HG02943 (cell line): ENCODE data around the gene GTSF1L.
"Not testable (repeated sequence)": the region's sequence is repeated elsewhere in the genome, so short reads cannot be mapped to it uniquely, and the experiment has no call there.

Experiments
- ATAC-seq: cut with Tn5 transposase; IDR thresholded peaks from one replicate; pipeline ENCODE4 v1.9.1; 2021; ENCODE audit warnings: mild to moderate bottlenecking, low read depth, moderate library complexity; ENCODE audit not compliant: unreplicated experiment

The GTSF1L gene

DNA sequence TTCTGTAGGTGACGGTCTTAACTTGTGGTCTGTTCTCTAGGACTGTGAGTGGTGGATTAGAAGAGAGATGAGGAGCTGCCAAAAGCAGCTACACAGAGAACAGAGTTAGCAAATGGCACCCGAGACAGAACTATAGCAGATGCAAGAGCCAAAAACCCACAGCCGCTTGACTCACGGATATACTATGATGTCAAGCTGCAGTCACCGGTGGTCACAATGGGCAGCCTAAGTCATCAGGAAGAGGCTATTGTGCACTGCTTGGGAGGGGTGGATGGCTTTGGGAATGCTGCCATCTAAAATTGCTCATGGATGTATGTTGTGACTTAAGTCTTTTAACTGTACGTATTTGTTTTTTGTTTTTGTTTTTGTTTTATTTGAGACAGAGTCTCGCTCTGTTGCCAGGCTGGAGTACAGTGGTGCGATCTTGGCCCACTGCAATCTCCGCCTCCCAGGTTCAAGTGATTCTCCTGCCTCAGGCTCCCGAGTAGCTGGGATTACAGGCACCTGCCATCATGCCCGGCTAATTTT lies at the start of gene GTSF1L:
TSS of gene GTSF1L (minus strand) at position 192 of the 528 bp plus-strand sequence. CDS start 308 bp downstream, outside the sequence.
- no peak for ATAC-seq

DNA sequence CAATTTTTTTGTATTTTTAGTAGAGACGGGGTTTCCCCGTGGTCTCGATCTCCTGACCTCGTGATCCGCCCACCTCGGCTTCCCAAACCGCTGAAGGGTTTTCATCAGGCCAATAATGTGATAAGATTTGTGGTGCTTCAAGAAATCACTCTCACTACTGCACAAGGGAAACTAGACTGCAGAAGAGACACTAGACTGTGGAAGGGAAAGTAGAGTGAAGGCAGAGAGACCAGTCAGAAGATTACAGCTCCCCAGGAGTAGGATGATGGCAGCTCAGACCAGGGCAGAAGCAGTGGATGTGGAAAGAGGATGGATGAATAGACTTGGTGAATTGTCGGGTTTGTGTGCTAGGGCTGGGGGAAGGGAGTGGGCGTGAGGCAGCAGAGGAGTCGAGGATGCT lies 48.0 kb upstream of the GTSF1L start:
- ATAC-seq = no peak

DNA sequence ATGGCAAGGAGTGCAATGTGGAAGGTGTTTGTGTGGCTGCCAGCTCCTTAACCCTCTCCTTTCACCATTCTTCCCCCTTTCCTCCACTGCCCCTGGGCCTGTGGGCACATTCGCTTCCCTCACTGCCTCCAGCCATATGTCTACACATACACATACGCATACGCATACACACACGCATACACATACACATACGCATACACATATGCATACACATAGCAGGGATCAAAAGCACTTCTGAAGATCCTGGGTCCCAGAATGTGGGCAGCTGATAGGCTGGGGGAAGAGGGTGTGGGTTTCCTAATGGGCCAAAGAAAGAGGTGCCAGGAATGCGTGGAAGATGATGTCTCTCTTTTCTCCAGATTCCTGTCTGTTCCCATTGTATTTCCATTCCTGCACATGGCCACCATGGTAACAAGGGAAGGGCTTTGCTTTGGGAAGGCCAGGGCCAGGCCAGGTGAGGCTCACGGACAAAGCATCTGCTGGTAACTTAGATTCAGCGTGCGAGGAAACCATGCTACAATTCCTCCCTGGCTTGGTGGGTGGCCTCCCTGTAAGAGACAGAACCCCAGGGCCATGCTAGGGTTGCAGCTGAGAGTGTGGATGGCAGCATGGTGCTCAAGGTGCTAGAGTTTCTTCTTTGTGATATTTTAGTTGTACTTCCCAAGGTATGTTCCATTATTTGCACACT lies 44.8 kb upstream of the GTSF1L start:
- no peak for ATAC-seq

DNA sequence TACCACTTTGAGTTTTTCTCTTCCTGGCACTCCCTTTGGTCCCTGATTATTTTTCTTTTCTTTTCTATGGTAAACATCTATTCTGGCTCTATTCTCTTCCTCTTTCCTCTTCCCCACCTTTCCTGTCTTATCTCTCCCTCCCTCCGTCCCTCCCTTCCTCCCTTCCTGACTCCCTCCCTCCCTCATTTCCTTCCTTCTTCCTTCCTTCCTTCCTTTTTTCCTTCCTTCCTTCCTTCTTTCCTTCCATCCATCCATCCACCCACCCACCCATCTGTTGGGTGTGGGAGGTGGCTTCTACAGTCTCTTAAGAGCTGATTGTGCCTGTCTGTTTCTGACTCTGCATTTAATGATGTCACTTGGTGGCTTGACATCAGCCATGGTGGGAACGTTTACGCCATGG lies 43.5 kb upstream of the GTSF1L start:
- no peak for ATAC-seq

DNA sequence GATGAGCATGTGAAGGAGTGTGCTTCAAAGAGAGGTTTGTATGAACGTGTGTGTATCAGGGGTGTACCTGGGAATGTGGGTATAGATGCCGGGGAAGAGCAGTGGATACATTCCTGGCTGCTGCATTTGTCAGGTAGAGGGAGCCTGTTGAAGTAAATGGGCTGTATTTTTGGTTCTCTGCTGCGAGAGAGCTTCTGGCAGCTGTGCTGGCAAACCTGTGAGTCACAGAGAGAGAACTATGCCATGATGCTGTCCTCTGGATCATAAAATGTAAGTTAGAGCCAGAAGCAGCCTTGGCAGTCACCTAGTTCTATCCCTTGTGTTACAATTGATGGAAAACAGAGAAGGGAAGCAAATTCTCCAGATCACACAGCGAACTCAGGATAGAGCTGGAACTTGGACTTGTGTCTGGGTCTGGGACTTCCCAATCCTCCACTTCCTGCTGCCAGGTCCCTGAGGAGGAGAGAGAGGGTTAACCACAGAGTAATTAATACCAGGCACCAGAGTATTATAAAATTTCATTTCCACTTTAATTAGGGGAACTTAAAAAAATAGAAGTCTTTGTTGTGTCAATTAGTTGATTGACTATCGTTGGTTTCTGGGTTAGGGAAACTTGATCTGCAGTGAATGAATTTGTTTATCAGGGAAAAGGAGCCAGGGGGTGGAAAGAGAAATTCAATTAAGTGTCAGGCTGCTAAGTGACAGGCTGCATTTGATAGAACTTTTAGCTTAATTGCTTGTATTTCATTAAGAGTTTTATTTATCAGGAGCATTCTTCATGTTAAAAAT lies 41.1 kb upstream of the GTSF1L start:
- no peak for ATAC-seq

DNA sequence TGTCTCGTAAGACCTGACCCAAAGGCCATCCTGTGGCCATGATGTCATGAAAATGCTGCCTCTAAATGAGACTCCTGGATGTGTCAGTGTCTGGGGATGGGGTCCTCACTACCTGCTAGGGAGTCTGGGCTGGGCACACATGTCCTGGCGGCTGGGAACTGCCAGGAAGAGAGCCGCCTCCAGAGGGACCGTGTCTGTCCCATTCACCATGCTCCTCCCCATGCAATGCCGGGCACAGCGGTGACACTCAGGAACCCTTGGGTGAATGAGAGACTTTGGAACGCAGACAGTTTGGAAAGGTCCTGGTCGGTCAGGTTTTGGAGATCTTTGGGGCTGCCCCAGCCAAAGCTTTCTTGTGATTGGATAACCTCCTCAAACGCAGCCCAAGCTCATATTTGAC lies 40.1 kb upstream of the GTSF1L start:
- ATAC-seq = no peak

DNA sequence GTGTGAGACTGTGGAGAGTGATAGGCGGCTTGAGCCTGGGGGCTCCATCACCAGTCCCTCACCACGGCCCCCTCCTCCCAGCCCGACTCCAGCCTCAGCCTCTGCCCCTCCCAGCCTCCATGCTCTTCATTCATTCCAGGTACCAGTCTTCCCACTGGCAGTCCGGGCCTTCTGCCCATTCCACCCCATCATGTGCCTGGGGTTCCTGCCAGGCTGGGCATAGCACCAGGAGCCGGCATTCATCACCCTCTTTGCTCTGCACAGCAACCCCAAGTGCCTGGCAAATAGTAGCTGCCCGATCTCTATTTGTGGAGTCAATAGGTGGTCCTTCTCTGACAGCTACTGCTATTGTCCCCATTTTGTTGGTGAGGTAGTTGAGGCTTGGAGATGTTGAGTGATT lies 39.6 kb upstream of the GTSF1L start:
- no peak for ATAC-seq

DNA sequence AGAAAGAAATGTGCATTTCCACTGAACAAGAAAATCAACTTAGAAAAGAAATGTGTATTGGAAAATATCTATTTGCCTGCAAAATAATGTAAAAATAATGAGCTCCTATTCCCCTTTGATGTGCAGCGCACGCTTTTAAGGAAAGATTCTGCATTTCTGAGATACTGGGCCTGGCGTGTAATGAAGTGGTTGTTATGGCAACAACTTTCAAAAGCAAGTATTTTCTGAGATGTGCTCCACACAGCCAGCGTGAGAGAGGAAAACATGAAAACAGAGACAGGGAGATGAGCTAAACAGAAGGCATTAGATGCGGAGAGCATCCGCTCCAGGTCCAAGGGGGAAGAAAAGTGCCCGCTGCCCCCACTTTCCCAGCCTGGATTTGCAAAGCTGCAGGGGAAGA lies 39.1 kb upstream of the GTSF1L start:
- no peak for ATAC-seq

DNA sequence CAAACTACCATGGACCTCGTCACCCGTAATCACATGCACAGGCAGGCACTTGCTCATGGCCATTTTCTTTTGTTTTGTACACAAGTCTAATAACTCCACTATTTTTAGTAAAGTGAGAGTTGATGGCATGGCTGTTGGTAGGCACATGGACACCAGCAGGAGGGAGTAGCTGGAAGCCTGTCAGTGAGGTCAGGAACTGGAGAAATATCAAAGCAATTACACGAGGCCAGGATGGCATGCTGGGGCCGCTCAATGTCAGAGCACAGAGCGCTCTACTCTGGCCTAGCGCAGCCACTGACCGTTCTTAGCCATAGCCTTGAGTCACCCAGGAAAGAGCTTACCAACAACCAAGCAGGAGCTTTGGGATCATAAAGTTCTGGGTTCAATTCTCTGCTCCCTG lies 36.1 kb upstream of the GTSF1L start:
- ATAC-seq = no peak

DNA sequence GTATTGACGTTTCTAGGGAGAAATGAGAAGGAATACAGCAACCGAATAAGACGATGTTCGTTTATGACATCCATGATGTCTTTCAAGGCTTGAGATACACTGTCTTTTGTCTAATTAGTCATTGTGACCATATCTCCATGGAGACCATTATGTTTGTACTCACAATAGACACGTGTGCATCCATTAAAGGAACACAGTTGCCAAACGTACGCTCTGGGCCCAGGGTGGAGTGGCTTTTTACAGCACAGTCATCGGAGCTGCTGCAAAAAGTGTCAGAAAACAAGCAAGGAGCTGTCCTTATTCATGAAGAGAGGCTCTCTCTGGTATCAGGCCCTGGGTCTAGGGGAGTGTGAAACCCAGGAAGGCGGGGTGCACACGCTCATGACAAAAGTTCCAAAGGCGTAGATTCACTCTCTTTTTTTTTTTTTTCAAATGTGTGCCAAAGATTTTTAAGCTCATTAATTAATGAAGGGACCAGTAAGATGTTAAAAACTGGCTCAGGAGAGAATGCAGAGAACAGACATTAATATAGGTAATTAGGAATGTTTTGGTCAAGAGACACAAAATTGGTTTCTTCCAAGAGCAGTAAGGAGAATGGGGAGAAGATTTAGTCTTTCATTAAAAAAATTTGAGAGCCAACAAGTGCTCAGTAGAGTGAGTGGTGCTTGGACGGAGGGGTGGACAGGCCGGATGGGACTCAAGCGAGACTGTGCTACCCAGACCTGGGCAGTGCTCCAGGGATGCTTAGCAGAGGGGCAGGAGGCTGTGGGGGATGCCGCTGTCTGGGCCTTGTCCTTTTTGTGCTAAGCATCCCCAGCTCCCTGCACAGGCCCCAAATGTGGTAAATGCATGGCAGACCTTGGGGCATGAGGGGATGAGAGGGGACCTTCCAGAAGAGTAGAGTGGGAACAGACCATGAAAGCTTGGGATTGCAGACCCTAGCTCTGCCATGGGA lies 34.9 kb upstream of the GTSF1L start:
- no peak for ATAC-seq

DNA sequence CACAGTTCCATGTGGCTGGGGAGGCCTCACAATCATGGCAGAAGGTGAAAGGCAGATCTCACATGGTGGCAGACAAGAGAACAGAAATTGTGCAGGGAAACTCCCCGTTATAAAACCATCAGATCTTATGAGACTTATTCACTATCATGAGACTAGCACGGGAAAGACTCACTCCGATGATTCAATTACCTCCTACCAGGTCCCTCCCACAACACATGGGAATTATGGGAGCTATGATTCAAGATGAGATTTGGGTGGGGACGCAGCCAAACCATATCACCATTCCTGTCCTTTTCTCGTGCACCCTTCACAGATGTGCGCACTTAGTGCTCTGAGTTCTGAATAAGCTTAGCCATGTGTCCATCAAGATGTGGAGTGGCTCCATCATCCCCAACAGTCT lies 31.1 kb upstream of the GTSF1L start:
- ATAC-seq = not testable (repeated sequence)

DNA sequence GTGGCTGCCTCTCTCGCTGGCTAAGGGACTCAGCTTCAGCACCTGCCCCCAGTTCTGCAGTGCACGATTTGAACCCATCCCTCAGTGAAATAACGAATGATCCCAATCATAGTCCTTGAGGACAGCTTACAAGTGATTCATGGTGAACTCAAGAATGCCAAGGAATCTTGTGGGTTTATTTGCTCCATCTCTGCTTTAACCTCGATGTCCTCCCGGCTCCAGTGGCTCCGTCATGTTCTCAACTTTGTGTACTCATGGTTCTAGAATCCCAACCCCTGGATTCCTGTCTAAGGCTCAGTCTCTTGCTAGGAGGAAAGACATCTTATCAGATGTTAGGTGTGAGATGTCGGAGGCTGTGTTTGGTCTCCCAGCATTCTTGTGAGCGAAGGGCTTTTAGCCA lies 29.0 kb upstream of the GTSF1L start:
- no peak for ATAC-seq

DNA sequence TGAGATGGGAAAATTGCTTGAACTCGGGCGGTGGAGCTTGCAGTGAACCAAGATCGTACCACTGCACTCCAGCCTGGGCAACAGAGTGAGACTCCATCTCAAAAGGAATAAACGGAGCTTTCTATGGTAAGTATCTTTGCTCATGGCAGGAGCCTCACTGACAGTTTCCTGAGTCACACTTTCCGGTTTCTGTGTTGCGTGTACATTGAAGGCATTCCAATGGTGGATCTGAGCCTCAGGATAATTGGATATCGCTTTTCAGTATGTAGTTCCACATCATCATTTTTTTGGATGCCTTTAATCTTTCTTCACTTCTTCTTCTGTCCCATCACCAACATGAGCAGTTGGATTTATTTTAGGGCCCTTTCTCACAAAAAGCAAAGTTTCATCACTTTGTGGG lies 28.6 kb upstream of the GTSF1L start:
- no peak for ATAC-seq

DNA sequence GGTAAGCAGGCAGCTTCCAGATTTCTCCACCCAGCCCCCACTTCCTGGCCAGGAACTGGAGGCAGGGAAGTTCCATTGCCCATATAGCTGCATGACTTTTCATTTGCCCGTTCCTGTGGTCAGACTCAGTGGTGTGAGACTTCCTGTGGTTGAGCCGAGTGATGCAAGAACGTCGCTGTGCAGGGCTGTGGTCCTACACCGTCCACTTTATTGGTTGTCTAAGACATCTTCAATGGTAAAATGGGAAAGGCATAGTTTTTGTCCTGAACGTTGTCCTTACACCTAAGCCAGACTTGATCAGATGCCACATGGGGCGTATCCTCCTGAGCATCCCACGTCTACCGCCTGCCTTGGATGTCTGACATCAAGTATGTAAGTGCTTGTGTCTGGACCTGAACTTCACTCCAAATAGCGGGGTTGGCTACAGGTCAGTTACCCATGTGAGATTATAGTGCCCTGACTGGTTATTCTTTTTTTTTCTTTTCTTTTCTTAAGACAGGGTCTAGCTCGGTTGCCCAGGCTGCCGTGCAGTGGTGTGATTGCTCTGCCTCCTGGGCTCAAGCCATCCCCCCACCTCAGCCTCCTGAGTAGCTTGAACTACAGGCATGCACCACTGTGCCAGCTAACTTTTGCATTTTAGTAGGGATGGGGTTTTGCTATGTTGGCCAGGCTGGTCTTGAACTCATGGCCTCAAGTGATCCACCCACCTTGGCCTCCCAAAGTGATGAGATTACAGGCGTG lies 25.9 kb upstream of the GTSF1L start:
- peak; percentile 55 for ATAC-seq

DNA sequence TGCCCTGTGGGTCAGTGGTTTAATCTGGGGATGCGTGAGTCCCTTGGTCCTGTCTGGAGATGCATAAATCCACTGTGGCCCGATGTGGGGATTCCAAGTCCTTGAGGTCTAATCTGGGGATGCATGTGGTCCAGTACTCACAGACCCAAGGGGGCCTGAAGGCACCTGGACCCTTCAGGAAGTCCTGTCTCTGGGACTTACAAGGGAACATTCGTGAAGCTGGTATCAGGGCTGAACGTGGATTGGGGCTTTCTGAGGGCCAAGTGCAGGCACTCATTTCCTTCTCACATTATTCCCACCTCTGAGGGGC lies 25.2 kb upstream of the GTSF1L start:
- no peak for ATAC-seq

DNA sequence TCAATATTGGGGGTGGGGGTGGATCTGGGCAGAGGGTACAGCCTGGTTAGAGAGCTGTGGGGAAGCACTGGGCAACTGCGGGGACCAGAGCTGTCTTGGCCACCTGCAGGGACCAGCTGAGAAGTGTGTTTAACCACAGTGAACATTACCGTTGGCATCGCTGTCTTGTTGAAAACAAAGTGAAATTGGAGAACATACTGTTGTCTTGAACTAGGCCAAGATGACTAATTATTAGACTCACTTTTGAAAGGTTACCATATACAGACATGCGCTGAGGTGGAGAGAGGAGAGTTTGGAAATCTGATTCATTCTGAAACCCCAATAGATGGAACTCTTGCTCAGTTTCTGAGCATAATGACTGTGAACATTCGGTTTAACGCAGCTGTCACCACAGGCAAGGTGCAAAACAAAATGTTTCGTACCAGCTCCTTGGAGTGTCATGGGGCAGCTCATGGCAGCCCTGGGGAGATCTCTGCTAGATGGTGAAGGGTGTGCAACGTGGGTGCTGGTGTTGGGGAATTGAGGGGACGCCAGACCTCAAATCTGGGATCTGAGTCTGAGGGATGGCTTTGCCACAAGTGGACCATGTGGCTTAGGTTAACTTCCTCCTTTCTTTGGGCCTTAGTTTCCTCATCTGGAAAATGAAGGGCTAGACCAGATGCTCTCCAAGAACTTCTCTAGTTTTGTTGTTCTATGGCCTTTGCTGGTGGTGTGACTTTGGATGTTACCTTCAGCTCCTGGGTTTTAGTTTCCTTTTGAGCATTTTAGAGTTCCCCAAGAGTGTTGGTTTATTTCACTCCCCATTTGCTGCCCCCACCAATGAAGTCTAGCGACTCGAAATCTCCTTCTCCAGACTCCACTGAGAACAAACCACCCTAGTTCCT lies 24.6 kb upstream of the GTSF1L start:
- ATAC-seq = peak; percentile 74

DNA sequence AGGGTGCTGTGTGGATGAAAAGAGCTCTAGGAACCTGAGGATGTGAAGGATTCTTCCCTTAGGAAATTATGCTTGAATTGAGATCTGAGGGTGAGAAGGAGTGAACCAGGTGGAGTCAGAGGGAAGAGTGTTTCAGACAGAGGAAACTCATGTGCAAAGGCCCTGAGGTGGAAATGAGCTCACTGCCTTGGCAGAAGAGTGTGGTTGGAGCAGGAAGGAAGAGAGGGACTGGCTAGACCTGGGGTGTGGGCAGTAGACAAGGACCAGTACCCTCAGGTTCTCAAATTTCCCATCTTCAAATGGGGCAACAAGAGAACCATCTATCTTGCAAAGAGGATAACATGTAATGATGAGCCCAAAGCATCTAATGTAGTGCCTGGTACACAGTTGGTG lies 24.0 kb upstream of the GTSF1L start:
- ATAC-seq = peak; percentile 1

DNA sequence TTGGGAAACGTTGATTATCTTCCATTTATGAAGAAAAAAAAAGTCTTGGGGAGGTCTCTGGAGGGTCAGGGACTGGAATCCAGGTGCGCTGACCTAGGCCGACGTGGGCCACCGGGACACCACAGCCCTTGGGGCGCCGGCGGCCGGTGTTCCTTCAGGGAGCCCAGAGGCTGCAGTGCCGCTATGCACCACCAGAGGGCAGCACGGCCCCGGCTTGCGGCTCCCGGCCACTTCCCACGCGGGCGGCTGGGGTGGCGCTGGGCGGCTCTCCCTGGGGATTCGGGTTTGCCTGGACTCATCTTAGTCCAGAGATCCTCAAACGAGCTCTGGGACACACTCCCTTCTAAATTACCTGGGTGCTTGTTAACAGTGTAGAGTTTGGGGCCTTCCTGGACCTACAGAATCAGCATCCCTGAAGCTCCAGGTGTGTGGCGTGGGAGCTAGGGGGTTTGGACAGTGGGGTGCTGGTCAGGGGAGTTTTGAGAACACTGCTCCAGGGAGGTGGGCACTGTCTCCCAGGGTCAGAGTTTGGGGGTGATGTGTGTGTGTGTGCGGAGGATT lies 23.0 kb upstream of the GTSF1L start:
- ATAC-seq = no peak

DNA sequence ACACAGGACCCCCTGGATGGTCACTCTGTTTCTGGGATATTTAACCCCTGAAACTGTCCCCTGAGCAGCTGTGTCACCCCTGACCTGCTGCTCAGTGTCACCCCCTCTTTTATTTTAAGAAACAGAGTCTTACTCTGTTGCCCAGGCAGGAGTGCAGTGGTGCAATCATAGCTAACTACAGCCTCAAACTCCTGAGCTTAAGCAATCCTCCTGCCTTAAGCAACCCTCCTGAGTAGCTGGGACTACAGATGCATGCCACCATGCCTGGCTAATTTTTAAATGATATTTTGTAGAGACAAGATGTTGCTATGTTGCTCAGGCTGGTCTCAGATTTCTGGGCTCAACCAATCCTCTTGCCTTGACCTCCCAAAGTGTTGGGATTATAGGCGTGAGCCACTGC lies 21.5 kb upstream of the GTSF1L start:
- ATAC-seq = no peak
